WTC11 (cell line): ENCODE results near the gene KIF2C.

Source experiments
- CREB1 ChIP-seq: sonication (generic); formaldehyde crosslinking; IDR thresholded peaks from 2 replicates; pipeline ENCODE4 v1.8.0; 2023; ENCODE audit warnings: mild to moderate bottlenecking, missing genetic modification reagents
- CTCF ChIP-seq: fragments of 200-600 bp; IDR thresholded peaks from 2 replicates; pipeline ENCODE4 v1.8.0; 2022; ENCODE audit warnings: antibody characterized with exemption
- E2F1 ChIP-seq: sonication (generic); formaldehyde crosslinking; IDR thresholded peaks from 2 replicates; pipeline ENCODE4 v1.8.0; 2022; ENCODE audit warnings: mild to moderate bottlenecking, missing genetic modification reagents
- EMX1 ChIP-seq: fragments of 250-450 bp; sonication (Bioruptor Pico); IDR thresholded peaks from 2 replicates; pipeline ENCODE4 v1.8.0; 2021; ENCODE audit warnings: mild to moderate bottlenecking
- GTF2I ChIP-seq: fragments of 250-450 bp; sonication (Bioruptor Pico); conservative IDR thresholded peaks from 2 replicates; pipeline ENCODE4 v1.4.0; 2021; ENCODE audit warnings: mild to moderate bottlenecking
- MXD4 ChIP-seq: fragments of 250-450 bp; sonication (Bioruptor Pico); IDR thresholded peaks from 2 replicates; pipeline ENCODE4 v1.8.0; 2021; ENCODE audit warnings: mild to moderate bottlenecking, moderate library complexity, borderline replicate concordance
- NFYB ChIP-seq: sonication (generic); formaldehyde crosslinking; conservative IDR thresholded peaks from 2 replicates; pipeline ENCODE4 v1.8.0; 2022; ENCODE audit warnings: low read depth, missing genetic modification reagents
- RELA ChIP-seq: sonication (generic); formaldehyde crosslinking; IDR thresholded peaks from 2 replicates; pipeline ENCODE4 v1.8.1; 2022; ENCODE audit warnings: missing genetic modification reagents, mild to moderate bottlenecking, borderline replicate concordance
- TCF7 ChIP-seq: sonication (generic); formaldehyde crosslinking; IDR thresholded peaks from 2 replicates; pipeline ENCODE4 v1.8.0; 2022; ENCODE audit warnings: mild to moderate bottlenecking, low read depth, missing genetic modification reagents, moderate library complexity
- TF ChIP-seq, protein P1 (sequence below): sonication (generic); formaldehyde crosslinking; IDR thresholded peaks from 2 replicates; pipeline ENCODE4 v1.8.0; 2022; ENCODE audit warnings: mild to moderate bottlenecking, missing genetic modification reagents
- TF ChIP-seq, protein P2 (sequence below): sonication (generic); formaldehyde crosslinking; IDR thresholded peaks from 2 replicates; pipeline ENCODE4 v1.8.0; 2022; ENCODE audit warnings: mild to moderate bottlenecking, missing genetic modification reagents
- TF ChIP-seq, protein P3 (sequence below): fragments of 250-450 bp; sonication (Bioruptor Pico); IDR thresholded peaks from 2 replicates; pipeline ENCODE4 v2.1.2; 2022; ENCODE audit warnings: mild to moderate bottlenecking, moderate library complexity

- TF ChIP-seq CTCF = no peak
- no peak for TF ChIP-seq CREB1
- TF ChIP-seq TCF7 = no peak
- TF ChIP-seq, protein P1, sequence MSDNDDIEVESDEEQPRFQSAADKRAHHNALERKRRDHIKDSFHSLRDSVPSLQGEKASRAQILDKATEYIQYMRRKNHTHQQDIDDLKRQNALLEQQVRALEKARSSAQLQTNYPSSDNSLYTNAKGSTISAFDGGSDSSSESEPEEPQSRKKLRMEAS (CRISPR knock-in tag) = no peak
- TF ChIP-seq, protein P2, sequence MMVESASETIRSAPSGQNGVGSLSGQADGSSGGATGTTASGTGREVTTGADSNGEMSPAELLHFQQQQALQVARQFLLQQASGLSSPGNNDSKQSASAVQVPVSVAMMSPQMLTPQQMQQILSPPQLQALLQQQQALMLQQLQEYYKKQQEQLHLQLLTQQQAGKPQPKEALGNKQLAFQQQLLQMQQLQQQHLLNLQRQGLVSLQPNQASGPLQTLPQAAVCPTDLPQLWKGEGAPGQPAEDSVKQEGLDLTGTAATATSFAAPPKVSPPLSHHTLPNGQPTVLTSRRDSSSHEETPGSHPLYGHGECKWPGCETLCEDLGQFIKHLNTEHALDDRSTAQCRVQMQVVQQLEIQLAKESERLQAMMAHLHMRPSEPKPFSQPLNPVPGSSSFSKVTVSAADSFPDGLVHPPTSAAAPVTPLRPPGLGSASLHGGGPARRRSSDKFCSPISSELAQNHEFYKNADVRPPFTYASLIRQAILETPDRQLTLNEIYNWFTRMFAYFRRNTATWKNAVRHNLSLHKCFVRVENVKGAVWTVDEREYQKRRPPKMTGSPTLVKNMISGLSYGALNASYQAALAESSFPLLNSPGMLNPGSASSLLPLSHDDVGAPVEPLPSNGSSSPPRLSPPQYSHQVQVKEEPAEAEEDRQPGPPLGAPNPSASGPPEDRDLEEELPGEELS (CRISPR knock-in tag) = no peak
- no peak for TF ChIP-seq EMX1
- no peak for TF ChIP-seq GTF2I (CRISPR knock-in tag)
- TF ChIP-seq, protein P3, sequence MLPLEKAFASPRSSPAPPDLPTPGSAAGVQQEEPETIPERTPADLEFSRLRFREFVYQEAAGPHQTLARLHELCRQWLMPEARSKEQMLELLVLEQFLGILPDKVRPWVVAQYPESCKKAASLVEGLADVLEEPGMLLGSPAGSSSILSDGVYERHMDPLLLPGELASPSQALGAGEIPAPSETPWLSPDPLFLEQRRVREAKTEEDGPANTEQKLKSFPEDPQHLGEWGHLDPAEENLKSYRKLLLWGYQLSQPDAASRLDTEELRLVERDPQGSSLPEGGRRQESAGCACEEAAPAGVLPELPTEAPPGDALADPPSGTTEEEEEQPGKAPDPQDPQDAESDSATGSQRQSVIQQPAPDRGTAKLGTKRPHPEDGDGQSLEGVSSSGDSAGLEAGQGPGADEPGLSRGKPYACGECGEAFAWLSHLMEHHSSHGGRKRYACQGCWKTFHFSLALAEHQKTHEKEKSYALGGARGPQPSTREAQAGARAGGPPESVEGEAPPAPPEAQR (CRISPR knock-in tag) = no peak
- TF ChIP-seq RELA = no peak
- no peak for TF ChIP-seq NFYB (CRISPR knock-in tag)
- TF ChIP-seq E2F1 (CRISPR knock-in tag) = no peak
- TF ChIP-seq MXD4 = no peak
These were observed 63.9 kb downstream of the KIF2C start for GRCh38 chr1:44803312-44804095.
